Central memory CD8-positive, alpha-beta T cell (primary cell): ENCODE measurements around the gene RSRC1.

Source experiments
- ATAC-seq: fragments of 150-1000 bp; cut with Tn5 transposase; replicated peaks from 2 replicates; pipeline ENCODE4 v1.10.0; 2022; ENCODE audit warnings: mild to moderate bottlenecking, moderate FRiP score, moderate number of reproducible peaks; ENCODE audit not compliant: poor library complexity, severe bottlenecking; ENCODE audit errors: extremely low read depth
- DNase-seq, 2 donors: peaks; one replicate each; pipeline ENCODE4 v3.0.0; 2021; ENCODE audit warnings: low spot score in 2 of 2
- H3K27ac Mint-ChIP-seq: one replicate; pipeline ENCODE4 v1.8.0; 2022; ENCODE audit warnings: low read depth, mild to moderate bottlenecking, moderate library complexity, mixed read lengths
- H3K27me3 Mint-ChIP-seq: one replicate; pipeline ENCODE4 v1.8.0; 2022; ENCODE audit warnings: mixed read lengths
- H3K36me3 Mint-ChIP-seq: one replicate; pipeline ENCODE4 v1.8.0; 2022; ENCODE audit warnings: mild to moderate bottlenecking, moderate library complexity, mixed read lengths; ENCODE audit not compliant: insufficient read depth
- H3K4me1 Mint-ChIP-seq: one replicate; pipeline ENCODE4 v1.8.0; 2022; ENCODE audit warnings: mixed read lengths
- H3K4me3 Mint-ChIP-seq: one replicate; pipeline ENCODE4 v1.8.0; 2022; ENCODE audit warnings: mild to moderate bottlenecking, moderate library complexity, mixed read lengths
- H3K9me3 Mint-ChIP-seq: one replicate; pipeline ENCODE4 v1.8.0; 2022; ENCODE audit warnings: mixed read lengths

Gene RSRC1

GRCh38 chr3:158360756-158361448, 251.0 kb downstream of the RSRC1 start:
- no peaks in the 10 kb centered on the region for H3K36me3 Mint-ChIP-seq
- no peak for ATAC-seq
- no peak overlapping the region for H3K27ac Mint-ChIP-seq
- H3K27me3 Mint-ChIP-seq, result no peaks in the 10 kb centered on the region
- H3K4me3 Mint-ChIP-seq, result no peak overlapping the region
- no peaks in the 10 kb centered on the region for H3K4me1 Mint-ChIP-seq
- H3K9me3 Mint-ChIP-seq, result no peaks in the 10 kb centered on the region
- DNase-seq, result no peak

GRCh38 chr3:158368271-158368670, 258.4 kb downstream of the RSRC1 start:
- H3K27ac Mint-ChIP-seq, result no peak overlapping the region
- H3K36me3 Mint-ChIP-seq, result peaks cover 1% of the 10 kb centered on the region
- ATAC-seq, result no peak

GRCh38 chr3:158369279-158369678, 259.4 kb downstream of the RSRC1 start:
- DNase-seq, result no peak
- no peak overlapping the region for H3K27ac Mint-ChIP-seq

More at GRCh38 chr3:158368271-158368670, 258.4 kb downstream of the RSRC1 start:
- Mint-ChIP-seq H3K27me3 (no peaks in the 10 kb centered on the region), H3K4me3 (no peak overlapping the region), H3K9me3 (no peaks in the 10 kb centered on the region), H3K4me1 (peaks cover 8% of the 10 kb centered on the region)
- DNase-seq, result no peak

GRCh38 chr3:158379517-158379916, 269.6 kb downstream of the RSRC1 start:
- Mint-ChIP-seq H3K4me1 (peaks cover 13% of the 10 kb centered on the region), H3K36me3 (peaks cover 1% of the 10 kb centered on the region), H3K27ac (no peak overlapping the region), H3K9me3 (no peaks in the 10 kb centered on the region), H3K4me3 (no peak overlapping the region), H3K27me3 (no peaks in the 10 kb centered on the region)
- DNase-seq, result no peak
- no peak for ATAC-seq

More at GRCh38 chr3:158369279-158369678, 259.4 kb downstream of the RSRC1 start:
- H3K9me3 Mint-ChIP-seq, result no peaks in the 10 kb centered on the region
- no peaks in the 10 kb centered on the region for H3K27me3 Mint-ChIP-seq
- peaks cover 8% of the 10 kb centered on the region for H3K4me1 Mint-ChIP-seq
- no peak overlapping the region for H3K4me3 Mint-ChIP-seq
- H3K36me3 Mint-ChIP-seq, result peaks cover 1% of the 10 kb centered on the region
- no peak for ATAC-seq

GRCh38 chr3:158381262-158381868, 271.5 kb downstream of the RSRC1 start:
- H3K4me3 Mint-ChIP-seq, result no peak overlapping the region
- ATAC-seq (no peak), DNase-seq (no peak)
- H3K36me3 Mint-ChIP-seq, result peaks cover 1% of the 10 kb centered on the region
- H3K27me3 Mint-ChIP-seq, result no peaks in the 10 kb centered on the region
- H3K27ac Mint-ChIP-seq, result no peak overlapping the region
- peaks cover 13% of the 10 kb centered on the region for H3K4me1 Mint-ChIP-seq
- no peaks in the 10 kb centered on the region for H3K9me3 Mint-ChIP-seq

GRCh38 chr3:158382479-158382878, 272.6 kb downstream of the RSRC1 start:
- no peak overlapping the region for H3K27ac Mint-ChIP-seq
- H3K4me1 Mint-ChIP-seq, result peaks cover 13% of the 10 kb centered on the region
- no peaks in the 10 kb centered on the region for H3K27me3 Mint-ChIP-seq
- H3K36me3 Mint-ChIP-seq, result peaks cover 1% of the 10 kb centered on the region
- no peaks in the 10 kb centered on the region for H3K9me3 Mint-ChIP-seq
- no peak for DNase-seq
- no peak overlapping the region for H3K4me3 Mint-ChIP-seq
- ATAC-seq, result no peak

GRCh38 chr3:158384019-158384418, 274.1 kb downstream of the RSRC1 start:
- no peak for ATAC-seq
- Mint-ChIP-seq H3K36me3 (peaks cover 1% of the 10 kb centered on the region), H3K4me1 (peaks cover 13% of the 10 kb centered on the region), H3K9me3 (no peaks in the 10 kb centered on the region), H3K27ac (no peak overlapping the region), H3K27me3 (no peaks in the 10 kb centered on the region), H3K4me3 (no peak overlapping the region)
- no peak for DNase-seq

GRCh38 chr3:158395421-158395820, 285.5 kb downstream of the RSRC1 start:
- ATAC-seq (no peak), DNase-seq (no peak)
- no peaks in the 10 kb centered on the region for H3K27me3 Mint-ChIP-seq
- H3K9me3 Mint-ChIP-seq, result peaks cover 25% of the 10 kb centered on the region
- peaks cover 2% of the 10 kb centered on the region for H3K36me3 Mint-ChIP-seq
- no peaks in the 10 kb centered on the region for H3K4me1 Mint-ChIP-seq
- no peak overlapping the region for H3K27ac Mint-ChIP-seq
- H3K4me3 Mint-ChIP-seq, result no peak overlapping the region

- H3K4me1 Mint-ChIP-seq, result no peaks in the 10 kb centered on the region
- H3K36me3 Mint-ChIP-seq, result no peaks in the 10 kb centered on the region
- H3K4me3 Mint-ChIP-seq, result no peak overlapping the region
- no peak overlapping the region for H3K27ac Mint-ChIP-seq
- no peak for DNase-seq
- H3K27me3 Mint-ChIP-seq, result no peaks in the 10 kb centered on the region
- no peak for ATAC-seq
- H3K9me3 Mint-ChIP-seq, result no peaks in the 10 kb centered on the region
Measured at GRCh38 chr3:158402590-158402989, 292.7 kb downstream of the RSRC1 start.

GRCh38 chr3:158403013-158403412, 293.1 kb downstream of the RSRC1 start:
- DNase-seq, result no peak
- H3K36me3 Mint-ChIP-seq, result no peaks in the 10 kb centered on the region
- H3K4me1 Mint-ChIP-seq, result no peaks in the 10 kb centered on the region

GRCh38 chr3:158404131-158404718, 294.3 kb downstream of the RSRC1 start:
- Mint-ChIP-seq H3K27me3 (no peaks in the 10 kb centered on the region), H3K4me3 (no peak overlapping the region), H3K27ac (no peak overlapping the region), H3K4me1 (no peaks in the 10 kb centered on the region), H3K9me3 (no peaks in the 10 kb centered on the region), H3K36me3 (no peaks in the 10 kb centered on the region)
- ATAC-seq, result no peak
- DNase-seq, result no peak

More at GRCh38 chr3:158403013-158403412, 293.1 kb downstream of the RSRC1 start:
- Mint-ChIP-seq H3K27ac (no peak overlapping the region), H3K27me3 (no peaks in the 10 kb centered on the region), H3K9me3 (no peaks in the 10 kb centered on the region), H3K4me3 (no peak overlapping the region)
- no peak for ATAC-seq

GRCh38 chr3:158405507-158405906, 295.6 kb downstream of the RSRC1 start:
- H3K27me3 Mint-ChIP-seq, result no peaks in the 10 kb centered on the region
- H3K9me3 Mint-ChIP-seq, result no peaks in the 10 kb centered on the region
- H3K27ac Mint-ChIP-seq, result no peak overlapping the region
- no peak for ATAC-seq
- H3K4me1 Mint-ChIP-seq, result no peaks in the 10 kb centered on the region
- H3K36me3 Mint-ChIP-seq, result no peaks in the 10 kb centered on the region
- no peak for DNase-seq
- H3K4me3 Mint-ChIP-seq, result no peak overlapping the region
